Measurements from ENCODE around the gene NTSR1.
A peak's percentile ranks its signal among the peaks of the same experiment; 100 is the strongest.

Gene NTSR1

DNA sequence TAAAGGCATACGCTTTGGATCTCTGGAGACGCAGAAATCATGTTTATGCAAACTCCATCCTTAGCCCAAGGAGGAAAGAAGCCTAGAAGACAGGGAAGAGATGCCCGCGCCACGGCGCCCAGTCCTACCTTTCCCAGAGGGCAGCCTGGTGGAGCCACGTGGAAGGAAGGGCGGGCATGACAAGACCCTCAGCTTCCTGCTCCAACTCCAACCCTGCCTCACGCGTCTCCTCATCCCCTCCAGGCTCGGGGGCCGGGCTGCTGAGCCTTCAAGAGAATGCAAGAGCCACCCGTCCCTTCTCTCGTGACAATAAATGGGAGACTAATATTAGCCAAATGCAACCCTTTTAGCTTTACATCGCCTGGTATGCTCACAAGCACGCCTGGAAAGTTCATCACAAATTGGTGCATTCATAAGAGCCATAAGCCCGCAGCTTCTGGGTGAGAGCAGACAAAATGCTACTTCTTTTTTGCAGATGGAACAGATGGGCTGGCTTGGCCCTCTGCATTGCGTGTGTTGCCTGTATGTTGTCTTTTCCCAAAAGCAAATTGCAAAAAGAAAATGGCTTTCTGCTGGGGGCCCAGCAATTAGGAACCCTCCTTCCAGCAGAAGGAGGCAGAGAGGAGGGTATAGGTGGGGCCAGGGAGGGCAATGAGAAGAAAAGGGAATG lies 8.2 kb upstream of the NTSR1 start:
- no peak for DNase-seq (ENCODE audit: low read depth in 1 of 2, low spot score in 1 of 2)
- TF ChIP-seq JUND (IDR thresholded peaks at IDR 0.05; ENCODE audit: low read depth) = no peak
- in situ Hi-C loops (cut with HindIII; ENCODE audit: low pct_unique_long_range_greater_than_20kb, low sequenced_read_pairs) = no loop called here

DNA sequence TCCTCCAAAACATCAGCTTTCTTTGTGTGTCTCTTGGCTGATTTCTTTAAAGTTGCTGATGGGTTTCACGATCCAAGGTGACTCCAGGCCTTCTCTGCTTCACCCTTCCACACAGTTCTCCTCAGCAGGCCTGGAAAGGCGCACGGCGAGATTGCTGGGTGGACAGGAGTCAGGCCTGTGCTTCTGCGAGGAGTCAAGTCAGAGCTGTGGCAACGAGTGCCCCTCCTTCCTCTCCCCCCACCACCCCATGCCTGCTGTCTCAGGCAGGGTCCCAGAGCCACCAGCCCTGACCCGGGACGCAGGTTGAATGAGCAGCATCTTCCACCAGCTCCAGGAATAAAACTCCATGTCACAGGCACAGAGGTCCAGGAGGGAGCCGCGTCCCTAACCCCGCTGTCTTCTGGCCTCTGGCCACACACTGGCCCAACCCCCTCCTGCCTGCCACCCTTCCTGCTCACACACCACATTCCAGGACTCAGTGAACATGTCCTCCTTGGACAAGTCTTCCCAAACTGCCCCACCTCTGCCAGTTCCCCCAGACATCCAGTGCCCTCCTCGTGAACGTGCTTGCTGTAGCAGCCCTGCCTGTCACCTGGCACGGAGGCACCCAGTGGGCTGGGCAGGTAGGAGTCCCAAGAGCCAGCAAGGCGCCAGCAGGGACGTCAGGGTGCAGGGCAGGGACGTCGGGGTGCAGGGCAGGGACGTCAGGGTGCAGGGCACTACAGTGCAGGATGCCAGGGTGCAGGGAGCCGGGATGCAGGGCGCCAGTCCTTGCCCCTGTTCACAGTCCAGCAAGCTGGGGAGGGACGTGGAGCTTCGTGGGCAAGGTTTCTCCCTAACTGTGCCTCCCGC lies 7.2 kb upstream of the NTSR1 start:
- DNase-seq (ENCODE audit: low read depth in 1 of 2, low spot score in 1 of 2) = no peak
- no peak for TF ChIP-seq JUND (IDR thresholded peaks at IDR 0.05; ENCODE audit: low read depth)
- in situ Hi-C loops (cut with HindIII; ENCODE audit: low pct_unique_long_range_greater_than_20kb, low sequenced_read_pairs) = no loop called here

DNA sequence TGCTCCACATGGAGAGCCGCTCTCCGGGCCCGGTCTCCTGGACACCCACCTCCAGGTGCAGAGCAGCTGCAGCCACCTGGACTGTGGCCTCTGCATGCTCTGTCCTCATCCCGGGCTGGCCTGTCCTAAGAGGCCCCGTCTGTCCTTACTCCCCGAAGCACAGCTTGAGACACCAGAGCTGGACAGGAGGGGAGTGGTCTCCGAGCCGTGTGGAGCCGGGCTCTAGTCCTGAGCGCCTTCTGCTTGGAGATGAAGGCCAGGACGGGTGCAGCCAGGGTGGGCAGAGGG lies 6.7 kb upstream of the NTSR1 start:
- in situ Hi-C loops (cut with HindIII; ENCODE audit: low pct_unique_long_range_greater_than_20kb, low sequenced_read_pairs) = no loop called here
- no peak for TF ChIP-seq JUND (IDR thresholded peaks at IDR 0.05; ENCODE audit: low read depth)
- no peak for DNase-seq (ENCODE audit: low read depth in 1 of 2, low spot score in 1 of 2)

DNA sequence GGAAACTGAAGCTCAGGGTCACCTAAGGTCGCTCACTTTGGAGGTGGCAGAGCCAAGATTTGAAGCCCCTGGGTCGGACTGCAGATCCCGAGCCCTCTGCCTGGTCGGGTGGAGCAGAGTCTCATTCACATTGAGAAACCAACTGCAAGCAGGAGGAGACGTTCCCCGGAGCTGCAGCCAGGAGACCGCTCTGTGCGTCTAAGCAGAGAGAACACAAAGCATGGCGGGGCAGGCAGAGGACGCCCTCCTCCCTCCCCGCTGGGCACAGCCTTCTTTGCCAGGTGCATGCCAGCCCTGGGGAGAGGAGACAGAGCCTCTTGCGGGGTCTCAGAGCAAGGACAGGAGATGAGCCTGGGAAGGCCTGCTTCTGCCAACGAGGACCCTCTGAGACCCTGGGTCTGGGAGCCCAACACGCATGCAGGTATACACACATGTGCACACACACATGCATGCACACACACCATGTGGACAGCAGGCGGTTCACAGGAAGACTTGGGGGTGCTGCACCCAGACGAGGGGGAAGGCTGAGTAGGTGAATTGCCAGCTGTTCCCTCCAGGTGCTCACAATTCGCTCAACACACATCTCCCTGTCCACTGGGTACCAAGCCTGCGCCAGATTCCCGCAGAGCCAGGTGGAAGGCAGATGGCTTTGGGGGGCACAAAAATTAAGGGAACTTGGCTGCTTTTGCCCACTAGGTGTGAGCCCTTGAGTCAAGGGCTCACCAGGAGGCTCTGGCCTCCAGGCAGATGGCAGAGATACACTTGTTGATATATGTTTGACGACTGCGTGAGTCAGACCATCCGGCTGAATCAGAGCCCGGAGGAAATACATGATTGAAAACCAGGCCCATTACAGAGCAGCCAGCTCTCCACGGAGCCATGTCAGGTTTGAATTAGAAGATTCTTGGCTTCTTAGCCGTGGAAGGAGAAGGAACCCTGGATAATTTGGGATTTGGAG lies 5.5 kb upstream of the NTSR1 start:
- DNase-seq (ENCODE audit: low read depth in 1 of 2, low spot score in 1 of 2) = peak; percentile 73 to 76
- in situ Hi-C loops (cut with HindIII; ENCODE audit: low pct_unique_long_range_greater_than_20kb, low sequenced_read_pairs) = no loop called here
- no peak for TF ChIP-seq JUND (IDR thresholded peaks at IDR 0.05; ENCODE audit: low read depth)

DNA sequence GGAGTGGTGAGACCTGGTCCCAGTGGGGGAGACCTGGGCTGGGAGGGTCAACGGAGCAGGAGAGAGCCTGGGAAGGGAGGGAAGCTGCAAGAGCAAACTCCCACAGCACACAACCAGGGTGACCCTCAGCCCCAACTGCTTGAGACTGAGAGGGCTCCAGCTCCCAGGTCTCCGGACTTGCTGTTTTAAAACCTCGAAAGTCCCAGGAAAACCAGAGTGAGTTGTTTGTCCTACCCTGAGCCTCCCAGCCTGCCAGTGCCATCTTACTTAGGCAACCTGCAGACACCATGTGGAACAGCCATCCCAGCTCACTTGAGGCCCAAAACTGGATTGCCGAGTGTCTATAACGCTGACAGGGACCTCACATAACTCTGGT lies 4.8 kb upstream of the NTSR1 start:
- no peak for DNase-seq (ENCODE audit: low read depth in 1 of 2, low spot score in 1 of 2)
- TF ChIP-seq JUND (IDR thresholded peaks at IDR 0.05; ENCODE audit: low read depth) = no peak
- in situ Hi-C loops (cut with HindIII; ENCODE audit: low pct_unique_long_range_greater_than_20kb, low sequenced_read_pairs) = no loop called here

DNA sequence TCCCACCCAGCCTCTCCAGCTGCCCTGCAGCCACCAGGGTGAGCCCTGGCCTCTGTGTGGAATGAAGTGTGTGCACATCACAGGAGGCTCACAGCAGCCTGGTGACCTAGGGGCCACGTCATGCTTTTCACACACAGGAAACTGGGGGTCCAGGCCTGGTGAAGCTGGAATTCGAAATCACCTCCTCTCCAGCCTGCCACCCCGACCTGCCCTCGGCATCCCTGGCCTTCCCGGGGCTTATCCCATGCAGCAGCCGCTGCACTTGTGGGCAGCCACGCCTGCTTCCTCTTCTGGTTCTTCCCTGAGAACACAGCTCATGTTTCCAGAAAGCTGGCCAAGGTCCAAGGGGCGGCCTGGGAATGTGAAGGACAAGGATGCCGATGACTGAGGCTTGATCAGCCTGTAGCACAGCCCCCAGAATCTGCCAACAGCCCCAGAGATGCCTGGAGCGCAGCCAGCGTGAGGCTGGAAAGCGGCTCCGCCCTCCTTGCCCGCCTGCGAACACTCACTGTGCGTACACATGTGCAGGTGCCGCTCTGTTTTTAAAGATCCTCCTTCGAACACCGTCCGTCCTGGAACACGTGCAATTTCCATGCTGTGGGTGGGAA lies 4.2 kb upstream of the NTSR1 start:
- peak; percentile 87 to 92 for DNase-seq (ENCODE audit: low read depth in 1 of 2, low spot score in 1 of 2)
- in situ Hi-C loops (cut with HindIII; ENCODE audit: low pct_unique_long_range_greater_than_20kb, low sequenced_read_pairs) = no loop called here
- no peak for TF ChIP-seq JUND (IDR thresholded peaks at IDR 0.05; ENCODE audit: low read depth)

DNA sequence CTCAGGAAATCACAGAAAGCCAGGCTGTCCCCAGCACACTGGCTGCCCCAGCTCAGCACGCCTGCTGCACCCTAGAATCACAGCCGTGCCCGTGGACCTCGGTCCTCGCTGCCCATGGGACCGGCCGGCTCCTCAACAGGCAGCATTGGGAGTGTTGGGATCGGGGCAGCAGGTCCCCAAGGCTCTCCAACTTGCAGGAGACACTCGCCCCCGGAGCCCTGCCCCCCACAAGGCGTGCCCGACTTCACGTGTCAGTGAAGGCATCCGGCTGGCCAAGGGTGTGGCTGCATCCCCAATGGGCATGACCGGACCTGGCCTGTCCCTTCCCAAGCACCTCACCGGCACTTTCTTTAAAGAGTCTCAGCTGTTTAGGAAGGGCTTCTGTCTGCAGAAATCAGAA lies 3.0 kb upstream of the NTSR1 start:
- no peak for TF ChIP-seq JUND (IDR thresholded peaks at IDR 0.05; ENCODE audit: low read depth)
- in situ Hi-C loops (cut with HindIII; ENCODE audit: low pct_unique_long_range_greater_than_20kb, low sequenced_read_pairs) = no loop called here
- no peak for DNase-seq (ENCODE audit: low read depth in 1 of 2, low spot score in 1 of 2)

DNA sequence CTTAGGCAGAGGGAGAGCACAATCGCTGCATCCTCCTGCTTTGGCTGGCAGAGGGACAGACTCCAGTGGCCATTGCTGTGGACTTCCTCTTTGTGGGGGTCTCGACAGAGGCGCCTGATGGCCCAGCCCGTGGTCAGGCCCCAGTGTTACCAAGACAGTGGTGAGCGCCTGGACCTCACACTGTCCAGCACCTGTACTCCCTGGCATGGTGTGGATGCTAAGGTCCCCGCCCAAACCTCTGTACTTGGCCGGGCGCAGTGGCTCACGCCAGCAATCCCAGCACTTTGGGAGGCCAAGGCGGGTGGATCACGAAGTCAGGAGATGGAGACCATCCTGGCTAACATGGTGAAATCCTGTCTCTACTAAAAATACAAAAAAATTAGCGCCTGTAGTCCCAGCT lies 2.3 kb upstream of the NTSR1 start:
- no peak for DNase-seq (ENCODE audit: low read depth in 1 of 2, low spot score in 1 of 2)
- in situ Hi-C loops (cut with HindIII; ENCODE audit: low pct_unique_long_range_greater_than_20kb, low sequenced_read_pairs) = no loop called here
- no peak for TF ChIP-seq JUND (IDR thresholded peaks at IDR 0.05; ENCODE audit: low read depth)

DNA sequence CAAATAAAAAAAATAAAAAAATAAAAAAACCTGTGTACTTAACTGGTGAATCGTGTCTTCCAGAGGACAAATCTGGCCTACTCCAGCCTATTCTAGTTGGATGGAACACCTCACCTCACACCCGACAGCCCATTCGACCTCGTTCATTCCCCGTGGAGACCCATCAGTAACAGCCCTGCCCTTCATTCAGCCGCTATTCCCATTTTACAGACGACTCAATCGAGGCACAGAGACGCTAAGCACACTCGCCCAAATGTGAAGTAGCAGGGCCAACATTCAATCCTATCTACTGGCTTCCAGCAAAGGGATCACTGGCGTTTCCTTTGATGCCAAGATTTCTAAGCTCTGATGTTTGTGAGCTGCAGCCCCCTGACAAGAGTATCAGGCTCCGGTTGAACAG lies 1.8 kb upstream of the NTSR1 start:
- no peak for DNase-seq (ENCODE audit: low read depth in 1 of 2, low spot score in 1 of 2)
- no peak for TF ChIP-seq JUND (IDR thresholded peaks at IDR 0.05; ENCODE audit: low read depth)
- in situ Hi-C loops (cut with HindIII; ENCODE audit: low pct_unique_long_range_greater_than_20kb, low sequenced_read_pairs) = no loop called here

DNA sequence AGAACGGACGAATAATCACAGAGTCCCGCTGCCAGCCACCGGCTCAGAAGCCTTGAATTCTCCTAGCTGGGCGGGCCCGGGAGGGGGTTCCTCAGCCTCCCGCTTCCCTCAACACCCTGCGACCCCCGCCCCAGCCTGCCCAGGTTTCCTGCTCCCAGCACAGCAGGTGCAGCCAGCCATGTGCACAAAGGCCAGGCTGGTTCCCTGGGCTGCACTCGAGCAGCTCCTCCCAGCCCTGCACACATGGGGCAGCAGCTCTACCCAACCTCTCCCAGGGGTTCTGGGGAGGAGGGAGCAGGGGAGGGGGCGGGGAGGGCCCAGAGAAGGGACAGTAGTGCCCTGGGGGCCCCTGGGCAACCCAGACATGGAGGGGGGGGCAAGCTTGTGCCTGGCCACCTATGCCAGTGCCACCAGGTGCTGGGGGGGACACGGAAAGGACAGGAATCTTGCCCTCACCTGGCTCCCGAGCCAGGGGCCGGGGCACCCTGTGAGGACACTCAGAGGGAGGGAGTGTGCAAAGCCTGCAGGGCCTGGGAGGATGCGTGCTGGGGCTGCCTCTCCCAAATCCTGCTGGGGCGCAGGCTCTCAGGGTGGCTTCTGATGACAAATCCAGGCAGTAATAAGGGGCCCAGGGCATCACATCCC lies 1.2 kb upstream of the NTSR1 start:
- DNase-seq (ENCODE audit: low read depth in 1 of 2, low spot score in 1 of 2) = no peak
- TF ChIP-seq JUND (IDR thresholded peaks at IDR 0.05; ENCODE audit: low read depth) = no peak
- in situ Hi-C loops (cut with HindIII; ENCODE audit: low pct_unique_long_range_greater_than_20kb, low sequenced_read_pairs) = no loop called here

DNA sequence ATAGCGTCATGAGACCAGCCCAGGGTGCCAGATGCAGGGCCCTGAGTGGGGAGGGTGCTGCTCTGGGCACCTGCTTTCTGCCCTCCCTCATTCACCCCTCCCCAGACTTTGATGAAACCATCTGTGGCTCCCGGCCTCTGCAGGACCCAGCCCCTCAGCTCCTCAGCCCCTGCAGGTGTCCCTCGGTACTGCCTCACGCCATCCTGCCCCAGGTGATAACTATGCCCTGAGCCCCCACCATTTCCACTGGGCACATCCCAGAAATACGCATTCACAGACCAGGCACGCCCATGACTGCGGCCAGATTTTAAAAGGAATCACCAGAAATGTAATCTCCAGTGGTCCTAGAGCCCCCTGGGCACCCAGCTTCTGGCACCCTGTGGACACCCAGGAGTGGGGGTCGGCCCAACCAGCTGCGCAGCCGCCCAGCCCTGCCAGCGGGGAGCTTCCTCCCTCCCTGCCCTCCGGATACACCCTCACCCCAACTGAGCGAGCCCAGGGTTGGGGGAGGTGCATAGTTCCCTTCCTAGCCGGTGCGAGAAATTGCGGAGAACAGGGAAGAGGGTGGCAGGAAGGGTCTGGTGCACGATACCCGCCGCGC lies 615 bp upstream of the NTSR1 start:
- peak; percentile 32 to 64 for DNase-seq (ENCODE audit: low read depth in 1 of 2, low spot score in 1 of 2)
- TF ChIP-seq JUND (IDR thresholded peaks at IDR 0.05; ENCODE audit: low read depth) = no peak
- in situ Hi-C loops (cut with HindIII; ENCODE audit: low pct_unique_long_range_greater_than_20kb, low sequenced_read_pairs) = no loop called here

DNA sequence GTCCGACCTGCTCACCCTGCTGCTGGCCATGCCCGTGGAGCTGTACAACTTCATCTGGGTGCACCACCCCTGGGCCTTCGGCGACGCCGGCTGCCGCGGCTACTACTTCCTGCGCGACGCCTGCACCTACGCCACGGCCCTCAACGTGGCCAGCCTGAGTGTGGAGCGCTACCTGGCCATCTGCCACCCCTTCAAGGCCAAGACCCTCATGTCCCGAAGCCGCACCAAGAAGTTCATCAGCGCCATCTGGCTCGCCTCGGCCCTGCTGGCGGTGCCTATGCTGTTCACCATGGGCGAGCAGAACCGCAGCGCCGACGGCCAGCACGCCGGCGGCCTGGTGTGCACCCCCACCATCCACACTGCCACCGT lies 885 bp downstream of the NTSR1 start:
- no peak for DNase-seq (ENCODE audit: low read depth in 1 of 2, low spot score in 1 of 2)
- no peak for TF ChIP-seq JUND (IDR thresholded peaks at IDR 0.05; ENCODE audit: low read depth)
- in situ Hi-C loops (cut with HindIII; ENCODE audit: low pct_unique_long_range_greater_than_20kb, low sequenced_read_pairs) = no loop called here

Data from T47D (cell line).